IMR-90 (cell line): ENCODE measurements around the gene PCCA. TPM values are rescaled to one million over a fixed set of nuclear protein-coding genes. Genes with fewer than 3 reads are reported as not detected.

ENCODE experiments used
- ATAC-seq: fragments of 200-7000 bp; cut with Tn5 transposase; 2 replicates; pipeline ENCODE4 v1.9.1; 2020; ENCODE audit warnings: low read depth, mild to moderate bottlenecking, moderate library complexity
- BruUV-seq: library from RNA; stranded (reverse); fragments of 400-500 nt; replicated peaks from 2 replicates; lab custom pipeline; 2021; lab: Mats Ljungman, UMichigan
- CTCF ChIA-PET: fragments of 300-600 bp; formaldehyde crosslinking; extraction: SDS; loops from one replicate; lab custom pipeline; 2021; ENCODE audit warnings: antibody characterized with exemption; lab: Yijun Ruan, JAX
- POLR2A ChIA-PET: fragments of 300-600 bp; sonication (Branson Sonifier 250); formaldehyde crosslinking; loops from one replicate; lab custom pipeline; 2022; ENCODE audit warnings: antibody characterized with exemption; ENCODE audit not compliant: unreplicated experiment; lab: Charles Lee
- DNase-seq: peaks from one replicate; pipeline ENCODE4 v3.0.0; 2013
- H2AFZ ChIP-seq: replicated peaks from 2 replicates; pipeline ENCODE3; 2013; ENCODE audit warnings: low read length, mild to moderate bottlenecking; ENCODE audit not compliant: poor library complexity
- H2AK5ac ChIP-seq: 2 replicates; pipeline ENCODE4 v1.6.1; 2013; ENCODE audit warnings: low read depth, low read length, inconsistent platforms
- H2AK9ac ChIP-seq: replicated peaks from 2 replicates; pipeline ENCODE3; 2013; ENCODE audit warnings: mild to moderate bottlenecking, low read depth, low read length, moderate library complexity; ENCODE audit not compliant: poor library complexity
- H2BK120ac ChIP-seq: 2 replicates; pipeline ENCODE4 v1.6.1; 2013; ENCODE audit warnings: low read depth, low read length, inconsistent platforms
- H2BK15ac ChIP-seq: 3 replicates; pipeline ENCODE4 v1.6.1; 2013; ENCODE audit warnings: low read depth, low read length, inconsistent platforms
- H2BK20ac ChIP-seq: 2 replicates; pipeline ENCODE4 v1.6.1; 2013; ENCODE audit warnings: low read depth, mild to moderate bottlenecking, inconsistent platforms, low read length, moderate library complexity
- H2BK5ac ChIP-seq: 2 replicates; pipeline ENCODE4 v1.6.1; 2013; ENCODE audit warnings: mild to moderate bottlenecking, low read depth, low read length, inconsistent platforms; ENCODE audit not compliant: poor library complexity, severe bottlenecking
- H3K14ac ChIP-seq: replicated peaks from 2 replicates; pipeline ENCODE4 v1.6.1; 2013; ENCODE audit warnings: low read depth, low read length, inconsistent platforms
- H3K18ac ChIP-seq: 2 replicates; pipeline ENCODE4 v1.6.1; 2013; ENCODE audit warnings: low read depth, low read length, control low read depth
- H3K23ac ChIP-seq: 2 replicates; pipeline ENCODE4 v1.6.1; 2013; ENCODE audit warnings: low read depth, low read length, inconsistent platforms
- H3K27ac ChIP-seq: 2 replicates; pipeline ENCODE4 v1.5.1; 2013; ENCODE audit warnings: mild to moderate bottlenecking, control low read depth, low read length; ENCODE audit not compliant: insufficient read depth
- H3K27me3 ChIP-seq: 2 replicates; pipeline ENCODE4 v1.6.1; 2013; ENCODE audit warnings: low read length; ENCODE audit not compliant: control insufficient read depth, insufficient read depth
- H3K36me3 ChIP-seq: 2 replicates; pipeline ENCODE4 v1.6.1; 2013; ENCODE audit warnings: low read length, mixed read lengths; ENCODE audit not compliant: control insufficient read depth, insufficient read depth
- H3K4ac ChIP-seq: 2 replicates; pipeline ENCODE4 v1.6.1; 2013; ENCODE audit warnings: low read depth, low read length, inconsistent platforms
- H3K4me1 ChIP-seq: 2 replicates; pipeline ENCODE4 v1.6.1; 2013; ENCODE audit warnings: low read length, mixed read lengths; ENCODE audit not compliant: control insufficient read depth, insufficient read depth
- H3K4me2 ChIP-seq: 2 replicates; pipeline ENCODE4 v1.6.1; 2013; ENCODE audit warnings: low read depth, mild to moderate bottlenecking, control low read depth, low read length, moderate library complexity
- H3K4me3 ChIP-seq: 2 replicates; pipeline ENCODE4 v1.5.1; 2013; ENCODE audit warnings: low read depth, mild to moderate bottlenecking, control low read depth, low read length, moderate library complexity; ENCODE audit not compliant: insufficient read depth
- H3K56ac ChIP-seq: 2 replicates; pipeline ENCODE4 v1.6.1; 2013; ENCODE audit warnings: low read length, inconsistent platforms; ENCODE audit not compliant: insufficient read depth; ENCODE audit errors: extremely low read depth
- H3K79me1 ChIP-seq, 2 experiments: 2 replicates each; pipeline ENCODE4 v1.6.1; 2013; ENCODE audit warnings: low read length in 2 of 2, inconsistent platforms in 1 of 2, low read depth in 1 of 2
- H3K9ac ChIP-seq: 2 replicates; pipeline ENCODE4 v1.6.1; 2013; ENCODE audit warnings: low read depth, low read length, control low read depth
- H3K9me1 ChIP-seq: 2 replicates; pipeline ENCODE4 v1.6.1; 2013; ENCODE audit warnings: low read length, inconsistent platforms; ENCODE audit not compliant: insufficient read depth
- H3K9me3 ChIP-seq: 2 replicates; pipeline ENCODE4 v1.6.1; 2013; ENCODE audit warnings: low read length; ENCODE audit not compliant: control insufficient read depth, insufficient read depth
- H4K20me1 ChIP-seq: 2 replicates; pipeline ENCODE4 v1.6.1; 2013; ENCODE audit warnings: low read length, inconsistent platforms; ENCODE audit not compliant: insufficient read depth
- H4K5ac ChIP-seq: 2 replicates; pipeline ENCODE4 v1.6.1; 2013; ENCODE audit warnings: mild to moderate bottlenecking, low read depth, low read length, control low read depth
- H4K8ac ChIP-seq, 2 experiments: 2 replicates each; pipeline ENCODE4 v1.6.1; 2013; ENCODE audit warnings: low read depth in 2 of 2, low read length in 2 of 2, control low read depth in 1 of 2, inconsistent platforms in 1 of 2
- H4K91ac ChIP-seq: 2 replicates; pipeline ENCODE4 v1.6.1; 2013; ENCODE audit warnings: low read depth, low read length, inconsistent platforms; ENCODE audit not compliant: insufficient read depth
- BHLHE40 ChIP-seq: fragments of 150-350 bp; IDR thresholded peaks from 2 replicates; pipeline ENCODE4 v1.6.1; 2016; ENCODE audit warnings: mild to moderate bottlenecking, low read depth, low read length
- CEBPB ChIP-seq: IDR thresholded peaks from 2 replicates; pipeline ENCODE4 v1.6.1; 2012; ENCODE audit warnings: low read depth, low read length, improper control_type of control experiment
- CHD1 ChIP-seq: IDR thresholded peaks from 2 replicates; pipeline ENCODE4 v1.6.1; 2012; ENCODE audit warnings: low read depth, low read length, improper control_type of control experiment
- FOS ChIP-seq: fragments of 150-350 bp; IDR thresholded peaks from 2 replicates; pipeline ENCODE4 v1.6.1; 2016; ENCODE audit warnings: low read depth, low read length
- MAFK ChIP-seq: IDR thresholded peaks from 2 replicates; pipeline ENCODE4 v1.6.1; 2012; ENCODE audit warnings: low read depth, low read length, improper control_type of control experiment
- MAZ ChIP-seq: IDR thresholded peaks from 2 replicates; pipeline ENCODE4 v1.6.1; 2012; ENCODE audit warnings: low read depth, mild to moderate bottlenecking, low read length, improper control_type of control experiment, moderate library complexity, borderline replicate concordance
- MXI1 ChIP-seq: IDR thresholded peaks from 2 replicates; pipeline ENCODE4 v1.6.1; 2012; ENCODE audit warnings: low read depth, mild to moderate bottlenecking, low read length, moderate library complexity, borderline replicate concordance
- NFE2L2 ChIP-seq: fragments of 150-350 bp; IDR thresholded peaks from 2 replicates; pipeline ENCODE4 v1.6.1; 2016; ENCODE audit warnings: low read depth, mild to moderate bottlenecking, low read length
- POLR2A ChIP-seq: IDR thresholded peaks from 2 replicates; pipeline ENCODE4 v1.6.1; 2012; ENCODE audit warnings: mild to moderate bottlenecking, low read depth, low read length
- RAD21 ChIP-seq: IDR thresholded peaks from 2 replicates; pipeline ENCODE4 v1.6.1; 2012; ENCODE audit warnings: low read length, improper control_type of control experiment
- RCOR1 ChIP-seq: IDR thresholded peaks from 2 replicates; pipeline ENCODE4 v1.6.1; 2012; ENCODE audit warnings: mild to moderate bottlenecking, low read length, improper control_type of control experiment; ENCODE audit not compliant: insufficient replicate concordance
- SMC3 ChIP-seq: fragments of 150-350 bp; IDR thresholded peaks from 2 replicates; pipeline ENCODE4 v1.6.1; 2016; ENCODE audit warnings: low read depth, mild to moderate bottlenecking, antibody characterized with exemption, low read length, moderate library complexity
- WGBS, 2 experiments: methylation state at CpG; one replicate each; pipeline versions ENCODE4 v1.1.5 to v1.1.7; 2013; ENCODE audit warnings: missing lambda C conversion rate in 2 of 2; ENCODE audit not compliant: insufficient read length in 1 of 2; ENCODE audit errors: extremely low coverage in 2 of 2; 5-methylcytosine and 5-hydroxymethylcytosine counted together
- dilution Hi-C: fragments of 300-500 bp; cut with HindIII; formaldehyde crosslinking; loops from one replicate; pipeline ENCODE4 v1.14.3; 2018; ENCODE audit warnings: low sequenced_read_pairs; ENCODE audit not compliant: unreplicated experiment
- in situ Hi-C: fragments of 300-500 bp; cut with MboI; formaldehyde crosslinking; loops from 3 replicates; pipeline ENCODE4 v1.14.3; 2019; ENCODE audit warnings: low sequenced_read_pairs, inconsistent platforms, mixed read lengths
- intact Hi-C: fragments of 100-400 bp; cut with micrococcal nuclease; formaldehyde crosslinking; loops from 2 replicates; pipeline ENCODE4 v1.10.0; 2022
- polyA plus RNA-seq, 3 experiments: library from polyadenylated mRNA; depleted of rRNA; stranded (reverse); fragments of >200 nt; gene quantifications; 2 replicates each; pipeline ENCODE4 v1.2.3, GENCODE V29; 2012; ENCODE audit warnings: low replicate concordance in 1 of 3
- total RNA-seq: library from RNA; depleted of rRNA; stranded (reverse); fragments of >200 nt; gene quantifications from 2 replicates; pipeline ENCODE4 v1.2.3, GENCODE V29; 2012
- TF ChIP-seq, protein P1 (sequence below): fragments of 150-350 bp; IDR thresholded peaks from 2 replicates; pipeline ENCODE4 v1.6.1; 2016; ENCODE audit warnings: low read depth, mild to moderate bottlenecking, low read length, moderate library complexity, borderline replicate concordance

PCCA gene
- total and polyA plus RNA-seq, 2 of the 4 experiments (the other 2 are of a cell fraction), result 7.6 to 24.0 TPM

DNA sequence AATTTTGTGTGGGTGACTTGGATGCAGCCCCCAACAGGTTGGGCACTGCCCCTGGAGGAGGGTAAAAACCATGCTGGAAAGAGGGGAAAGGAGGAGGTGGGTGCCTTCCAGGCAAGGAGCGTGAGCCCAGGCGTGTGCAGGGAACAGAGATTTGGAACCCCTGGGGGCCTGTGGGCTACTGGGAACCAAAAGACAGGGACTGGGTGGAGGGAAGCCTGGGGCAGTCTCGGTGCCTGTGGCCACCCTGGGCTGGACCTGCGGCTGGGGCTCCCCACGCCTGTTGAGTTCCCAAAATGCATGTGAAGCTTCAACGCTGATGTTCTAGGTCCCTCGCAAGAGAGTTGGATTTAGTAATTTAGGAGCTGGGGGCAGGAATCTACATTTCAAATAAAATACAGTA, 474.9 kb downstream of the PCCA start:
- no TSS peak for BruUV-seq
- POLR2A ChIA-PET, result no interaction called here
- intact Hi-C loops, result no loop called here

More for the DNA sequence above, 474.9 kb downstream of the PCCA start:
- H4K91ac ChIP-seq, result no peak overlapping the region
- H3K79me1 ChIP-seq, result no peaks in the 10 kb centered on the region
- dilution Hi-C loops (no loop called here), in situ Hi-C loops (no loop called here)
- TF ChIP-seq MXI1 (no peak), CHD1 (no peak), RAD21 (no peak), BHLHE40 (no peak), RCOR1 (no peak), MAZ (no peak), NFE2L2 (no peak), FOS (no peak), CEBPB (no peak), SMC3 (no peak), MAFK (no peak), POLR2A (no peak)
- TF ChIP-seq, protein P1, sequence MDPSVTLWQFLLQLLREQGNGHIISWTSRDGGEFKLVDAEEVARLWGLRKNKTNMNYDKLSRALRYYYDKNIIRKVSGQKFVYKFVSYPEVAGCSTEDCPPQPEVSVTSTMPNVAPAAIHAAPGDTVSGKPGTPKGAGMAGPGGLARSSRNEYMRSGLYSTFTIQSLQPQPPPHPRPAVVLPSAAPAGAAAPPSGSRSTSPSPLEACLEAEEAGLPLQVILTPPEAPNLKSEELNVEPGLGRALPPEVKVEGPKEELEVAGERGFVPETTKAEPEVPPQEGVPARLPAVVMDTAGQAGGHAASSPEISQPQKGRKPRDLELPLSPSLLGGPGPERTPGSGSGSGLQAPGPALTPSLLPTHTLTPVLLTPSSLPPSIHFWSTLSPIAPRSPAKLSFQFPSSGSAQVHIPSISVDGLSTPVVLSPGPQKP, result no peak
- H4K20me1 ChIP-seq, result no peaks in the 10 kb centered on the region
- no peak overlapping the region for H3K14ac ChIP-seq
- H3K36me3 ChIP-seq, result no peaks in the 10 kb centered on the region
- DNase-seq, result no peak
- H4K8ac ChIP-seq, result no peak overlapping the region
- no CpG with 5 or more reads among the region's 7 CpGs for WGBS, 2 experiments
- no peak for ATAC-seq
- no peaks in the 10 kb centered on the region for H3K9me1 ChIP-seq
- H2AK5ac ChIP-seq, result no peak overlapping the region
- H3K9ac ChIP-seq, result no peak overlapping the region
- no peak overlapping the region for H3K4me2 ChIP-seq
- no peak overlapping the region for H2BK20ac ChIP-seq
- no peak overlapping the region for H2BK15ac ChIP-seq
- H3K4me1 ChIP-seq, result peaks cover 4% of the 10 kb centered on the region; the same call in 1 of the 2 replicates
- no peaks in the 10 kb centered on the region; the same call in 1 of the 2 replicates for H3K27me3 ChIP-seq
- H4K5ac ChIP-seq, result no peak overlapping the region
- no peak overlapping the region for H3K4ac ChIP-seq
- H3K9me3 ChIP-seq, result no peaks in the 10 kb centered on the region
- H2AK9ac ChIP-seq, result no peak overlapping the region
- no peak overlapping the region for H2BK5ac ChIP-seq
- no peak overlapping the region for H3K27ac ChIP-seq
- H3K4me3 ChIP-seq, result no peak overlapping the region
- no peak overlapping the region for H3K18ac ChIP-seq
- no peak overlapping the region for H3K56ac ChIP-seq
- H2AFZ ChIP-seq, result peak overlapping the region; percentile 25
- CTCF ChIA-PET, result interaction anchor here (1.2 kb wide), 1 partner anchor 10 kb away, joined by 3 read pairs; no protein-coding TSS in a partner anchor
- no peak overlapping the region for H3K23ac ChIP-seq
- H2BK120ac ChIP-seq, result no peak overlapping the region
